Measurements from ENCODE around the gene STMN3. TPM values are rescaled to one million over a fixed set of nuclear protein-coding genes. Genes with fewer than 3 reads are reported as not detected.

The STMN3 gene
- total and polyA plus RNA-seq, 7 donors, result 1.8 to 25.2 (median 19.9) TPM

DNA sequence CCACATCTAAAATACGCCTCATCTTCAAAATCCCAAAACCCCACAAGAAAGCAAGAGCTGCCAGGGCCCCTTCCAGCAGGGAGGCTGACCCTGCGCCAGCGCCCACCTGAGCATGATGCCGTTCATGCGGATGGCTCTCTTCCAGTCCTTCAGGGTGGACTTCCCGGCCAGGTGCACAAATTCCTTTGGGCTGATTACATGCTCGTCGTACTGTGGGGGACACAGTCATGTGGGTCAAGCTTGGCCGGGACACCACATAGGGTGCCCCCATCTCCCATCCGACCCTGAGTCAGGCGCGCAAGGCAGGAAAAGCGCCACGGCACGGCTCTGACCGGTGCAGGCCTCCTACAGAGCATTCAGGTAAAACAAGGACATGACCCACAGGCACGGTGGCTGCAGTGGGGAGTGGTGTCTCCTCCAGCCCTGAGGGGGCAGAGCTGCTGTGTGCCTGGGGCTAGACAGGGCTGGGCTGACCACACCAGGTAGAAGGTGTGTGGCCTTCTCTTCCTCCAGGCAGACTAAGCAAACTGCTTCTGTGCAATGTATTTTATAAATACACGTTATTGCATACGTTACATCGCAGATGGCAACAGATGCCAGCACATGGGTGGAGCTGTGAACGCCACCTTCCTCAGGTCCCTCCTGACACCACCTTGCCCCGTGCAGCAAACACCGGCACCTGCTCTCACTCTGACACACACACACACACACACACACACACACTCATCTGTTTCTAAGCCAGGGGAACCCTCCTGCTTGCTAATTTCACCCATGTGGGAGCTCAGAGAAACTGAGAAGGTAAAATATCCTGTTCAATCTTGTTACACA, 55.4 kb downstream of the STMN3 start:
- WGBS, 2 donors, result 88 to 91% methylated on average over 23 of the region's 23 CpGs
- no peak for DNase-seq
- Histone ChIP-seq H3K27ac (no peak overlapping the region), H3K27me3 (no peaks in the 10 kb centered on the region), H3K9me3 (no peaks in the 10 kb centered on the region), H3K4me3 (no peak overlapping the region), H3K4me1 (peaks cover 0 to 6% (median 0%) of the 10 kb centered on the region in 4 donors), H3K36me3 (peaks cover 7 to 85% (median 32%) of the 10 kb centered on the region in 4 donors)
- TF ChIP-seq EP300 (IDR thresholded peaks at IDR 0.05) (no peak), POLR2A (IDR thresholded peaks at IDR 0.05) (no peak), POLR2AphosphoS5 (IDR thresholded peaks at IDR 0.05) (no peak)
- TF ChIP-seq, protein P1, sequence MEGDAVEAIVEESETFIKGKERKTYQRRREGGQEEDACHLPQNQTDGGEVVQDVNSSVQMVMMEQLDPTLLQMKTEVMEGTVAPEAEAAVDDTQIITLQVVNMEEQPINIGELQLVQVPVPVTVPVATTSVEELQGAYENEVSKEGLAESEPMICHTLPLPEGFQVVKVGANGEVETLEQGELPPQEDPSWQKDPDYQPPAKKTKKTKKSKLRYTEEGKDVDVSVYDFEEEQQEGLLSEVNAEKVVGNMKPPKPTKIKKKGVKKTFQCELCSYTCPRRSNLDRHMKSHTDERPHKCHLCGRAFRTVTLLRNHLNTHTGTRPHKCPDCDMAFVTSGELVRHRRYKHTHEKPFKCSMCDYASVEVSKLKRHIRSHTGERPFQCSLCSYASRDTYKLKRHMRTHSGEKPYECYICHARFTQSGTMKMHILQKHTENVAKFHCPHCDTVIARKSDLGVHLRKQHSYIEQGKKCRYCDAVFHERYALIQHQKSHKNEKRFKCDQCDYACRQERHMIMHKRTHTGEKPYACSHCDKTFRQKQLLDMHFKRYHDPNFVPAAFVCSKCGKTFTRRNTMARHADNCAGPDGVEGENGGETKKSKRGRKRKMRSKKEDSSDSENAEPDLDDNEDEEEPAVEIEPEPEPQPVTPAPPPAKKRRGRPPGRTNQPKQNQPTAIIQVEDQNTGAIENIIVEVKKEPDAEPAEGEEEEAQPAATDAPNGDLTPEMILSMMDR (IDR thresholded peaks at IDR 0.05), result no peak
- intact Hi-C loops (cut with DNase I), result no loop called here

DNA sequence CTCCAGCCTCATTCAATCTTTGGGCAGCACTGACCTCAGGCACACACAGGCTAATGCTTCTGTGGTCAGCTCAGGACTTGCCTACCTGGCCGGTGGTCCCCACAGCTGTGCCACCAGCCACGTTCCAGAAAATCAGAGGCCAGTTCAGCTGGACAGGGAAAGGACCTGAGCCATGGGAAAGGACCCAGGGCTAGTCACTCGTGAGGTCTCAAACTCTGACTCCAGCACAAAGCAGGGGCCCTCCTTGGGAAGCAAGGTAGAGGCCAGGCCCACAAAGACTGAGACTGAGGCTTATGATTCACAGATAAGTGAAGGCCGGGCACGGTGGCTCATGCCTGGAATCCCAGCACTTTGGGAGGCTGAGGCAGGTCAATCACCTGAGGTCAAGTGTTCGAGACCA, 56.8 kb downstream of the STMN3 start:
- no peak for DNase-seq
- no peak for TF ChIP-seq EP300 (IDR thresholded peaks at IDR 0.05)
- H3K27ac ChIP-seq, result no peak overlapping the region
- H3K4me3 ChIP-seq, result no peak overlapping the region
- H3K36me3 ChIP-seq, result peaks cover 12 to 85% (median 34%) of the 10 kb centered on the region in 4 donors
- 95% methylated on average over 6 of the region's 6 CpGs for WGBS, 2 donors
- peaks cover 0 to 6% (median 0%) of the 10 kb centered on the region in 4 donors for H3K4me1 ChIP-seq
- H3K9me3 ChIP-seq, result no peaks in the 10 kb centered on the region
- no peaks in the 10 kb centered on the region for H3K27me3 ChIP-seq
- intact Hi-C loops (cut with DNase I), result no loop called here

GRCh38 chr20:63595416-63596127, 57.7 kb downstream of the STMN3 start:
- DNase-seq, result no peak
- Histone ChIP-seq H3K27me3 (no peaks in the 10 kb centered on the region), H3K4me1 (peaks cover 0 to 6% (median 0%) of the 10 kb centered on the region in 4 donors), H3K4me3 (no peak overlapping the region), H3K9me3 (no peaks in the 10 kb centered on the region), H3K27ac (no peak overlapping the region), H3K36me3 (peaks cover 19 to 85% (median 33%) of the 10 kb centered on the region in 4 donors)
- TF ChIP-seq, protein P1 (IDR thresholded peaks at IDR 0.05), result no peak
- TF ChIP-seq POLR2A (IDR thresholded peaks at IDR 0.05), result no peak
- no peak for TF ChIP-seq EP300 (IDR thresholded peaks at IDR 0.05)
- TF ChIP-seq POLR2AphosphoS5 (IDR thresholded peaks at IDR 0.05), result no peak
- intact Hi-C loops (cut with DNase I), result no loop called here
- 94 to 95% methylated on average over 30 of the region's 30 CpGs for WGBS, 2 donors

DNA sequence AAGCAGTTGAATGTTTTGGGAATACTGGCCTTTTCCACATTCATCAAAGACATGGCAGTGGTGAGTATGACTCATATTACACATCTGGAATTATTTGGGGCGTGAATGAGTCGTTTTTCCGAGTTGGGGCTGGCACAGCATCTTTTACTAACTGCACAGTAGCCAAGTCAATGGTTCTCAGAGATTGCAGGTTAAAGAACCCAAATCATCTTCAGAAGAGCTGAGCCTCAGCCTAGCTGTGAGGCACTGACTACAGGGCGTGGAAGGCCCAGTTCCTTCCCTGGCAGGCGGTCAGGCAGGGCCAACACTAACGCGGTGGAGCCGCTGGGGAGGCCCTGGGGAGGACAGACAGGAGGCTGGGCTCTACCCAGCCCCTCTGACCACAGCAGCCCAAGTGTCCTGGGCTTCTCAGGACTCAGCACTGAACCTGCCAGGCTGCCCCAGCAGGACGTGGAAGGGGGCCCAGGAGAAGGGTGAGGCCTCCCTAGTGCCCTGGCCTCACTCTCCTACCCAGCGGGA, 59.1 kb downstream of the STMN3 start:
- H3K27ac ChIP-seq, result no peak overlapping the region
- 78 to 90% methylated on average over 10 of the region's 10 CpGs for WGBS, 2 donors
- peaks cover 26 to 88% (median 44%) of the 10 kb centered on the region in 4 donors for H3K36me3 ChIP-seq
- H3K9me3 ChIP-seq, result no peaks in the 10 kb centered on the region
- TF ChIP-seq POLR2A (IDR thresholded peaks at IDR 0.05) (no peak), POLR2AphosphoS5 (IDR thresholded peaks at IDR 0.05) (no peak), EP300 (IDR thresholded peaks at IDR 0.05) (no peak)
- TF ChIP-seq, protein P1 (IDR thresholded peaks at IDR 0.05), result no peak
- no peaks in the 10 kb centered on the region for H3K27me3 ChIP-seq
- intact Hi-C loops (cut with DNase I), result no loop called here
- no peak overlapping the region for H3K4me3 ChIP-seq
- no peak for DNase-seq
- H3K4me1 ChIP-seq, result peaks cover 0 to 6% (median 0%) of the 10 kb centered on the region in 4 donors

- Histone ChIP-seq H3K4me1 (peaks cover 0 to 6% (median 0%) of the 10 kb centered on the region in 4 donors), H3K27me3 (no peaks in the 10 kb centered on the region), H3K27ac (no peak overlapping the region), H3K4me3 (no peak overlapping the region), H3K9me3 (no peaks in the 10 kb centered on the region), H3K36me3 (peaks cover 26 to 85% (median 41%) of the 10 kb centered on the region in 4 donors)
- whole genome bisulfite sequencing, 2 donors, result 96% methylated on average over 13 of the region's 13 CpGs
- no peak for DNase-seq
- intact Hi-C loops (cut with DNase I), result no loop called here
- TF ChIP-seq POLR2A (IDR thresholded peaks at IDR 0.05) (no peak), EP300 (IDR thresholded peaks at IDR 0.05) (no peak), POLR2AphosphoS5 (IDR thresholded peaks at IDR 0.05) (no peak)
- TF ChIP-seq, protein P1 (IDR thresholded peaks at IDR 0.05), result no peak
Measured at GRCh38 chr20:63592661-63593060, 60.6 kb downstream of the STMN3 start.

Data from sigmoid colon (tissue), 7 donors.